Fibroblast of skin of back (primary cell): ENCODE results near the gene CEP78. TPM values are rescaled to one million over a fixed set of nuclear protein-coding genes. Genes with fewer than 3 reads are reported as not detected.
"Not testable (repeated sequence)": the region's sequence is repeated elsewhere in the genome, so short reads cannot be mapped to it uniquely, and the experiment has no call there.

Experiments
- DNase-seq: peaks from one replicate; pipeline ENCODE4 v3.0.0-alpha.2; 2013
- polyA plus RNA-seq, 2 experiments: library from polyadenylated mRNA; unstranded; fragments of 120-200 nt; gene quantifications; one replicate each; pipeline ENCODE4 v1.2.1, GENCODE V29; 2013; ENCODE audit not compliant: insufficient read length in 2 of 2

The CEP78 gene
- polyA plus RNA-seq (2013, experiment 1 of 2; ENCODE audit: insufficient read length) = 21.8 TPM
- polyA plus RNA-seq (2013, experiment 2 of 2; ENCODE audit: insufficient read length) = 13.9 TPM

- peak; percentile 93 for DNase-seq
These were observed at the start of gene CEP78 for GRCh38 chr9:78235762-78236550. TSS of gene CEP78 (plus strand) at chr9:78236075. CDS start at chr9:78236351, 276 bp downstream.

- no peak for DNase-seq
These were observed 48.0 kb upstream of the CEP78 start for GRCh38 chr9:78187763-78188484.

- DNase-seq = no peak
These were observed 47.3 kb upstream of the CEP78 start for GRCh38 chr9:78188594-78188993.

- DNase-seq = no peak
These were observed 46.9 kb upstream of the CEP78 start for GRCh38 chr9:78189001-78189400.

- no peak for DNase-seq
These were observed 46.4 kb upstream of the CEP78 start for GRCh38 chr9:78189461-78189860.

- DNase-seq = no peak
These were observed 43.9 kb upstream of the CEP78 start for GRCh38 chr9:78191931-78192330.

GRCh38 chr9:78196258-78196657 is 39.6 kb upstream of the CEP78 start:
- no peak for DNase-seq

- peak; percentile 22 for DNase-seq
These were observed 34.6 kb upstream of the CEP78 start for GRCh38 chr9:78201158-78201777.

- DNase-seq = no peak
These were observed 28.6 kb upstream of the CEP78 start for GRCh38 chr9:78207319-78207718.

- DNase-seq = no peak
These were observed 28.0 kb upstream of the CEP78 start for GRCh38 chr9:78207901-78208300.

GRCh38 chr9:78209127-78209526 is 26.7 kb upstream of the CEP78 start:
- no peak for DNase-seq

- DNase-seq = no peak
These were observed 25.0 kb upstream of the CEP78 start for GRCh38 chr9:78210841-78211301.

GRCh38 chr9:78212868-78213267 is 23.0 kb upstream of the CEP78 start:
- no peak for DNase-seq

- DNase-seq = peak; percentile 32
These were observed 22.2 kb upstream of the CEP78 start for GRCh38 chr9:78213712-78214111.

- no peak for DNase-seq
These were observed 21.4 kb upstream of the CEP78 start for GRCh38 chr9:78214492-78214891.

- DNase-seq = peak; percentile 88
These were observed 20.2 kb upstream of the CEP78 start for GRCh38 chr9:78215706-78216105.

GRCh38 chr9:78218890-78219289 is 17.0 kb upstream of the CEP78 start:
- DNase-seq = no peak

GRCh38 chr9:78221425-78221824 is 14.4 kb upstream of the CEP78 start:
- DNase-seq = no peak

- not testable (repeated sequence) for DNase-seq
These were observed 14.0 kb upstream of the CEP78 start for GRCh38 chr9:78221841-78222240.

GRCh38 chr9:78230761-78231160 is 5.1 kb upstream of the CEP78 start:
- DNase-seq = no peak

- not testable (repeated sequence) for DNase-seq
These were observed 3.4 kb upstream of the CEP78 start for GRCh38 chr9:78232471-78232870.

GRCh38 chr9:78234810-78235209 is 1.1 kb upstream of the CEP78 start:
- peak; percentile 34 for DNase-seq

- DNase-seq = peak; percentile 41
These were observed 566 bp upstream of the CEP78 start for GRCh38 chr9:78235256-78235761.
